ENCODE measurements around the gene FOXF1. TPM values are rescaled to one million over a fixed set of nuclear protein-coding genes. Genes with fewer than 3 reads are reported as not detected.

FOXF1 gene
- total and polyA plus RNA-seq, 2 of the 13 experiments (the other 11 are each of a cell fraction or from before 2014, with no cell fraction given), result not detected

DNA sequence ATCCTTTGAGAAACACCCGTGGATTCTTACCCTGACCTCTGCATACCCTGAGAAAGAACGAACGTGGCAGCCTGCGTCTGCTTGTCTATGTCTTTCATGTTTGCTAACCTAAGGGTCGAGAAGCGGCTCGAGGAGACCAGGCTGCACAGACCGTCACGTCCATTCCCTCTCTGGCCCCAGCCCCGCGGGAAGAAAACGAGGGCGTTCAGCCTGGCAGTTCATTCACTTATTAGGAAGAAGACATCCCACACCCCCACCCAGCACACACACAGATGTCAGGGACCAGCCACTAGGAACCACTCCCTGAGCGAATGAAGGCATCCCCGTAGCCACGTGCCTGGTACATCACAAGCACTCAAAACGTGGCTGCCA is 45.4 kb downstream of the FOXF1 start:
- in situ Hi-C loops (cut with HindIII; ENCODE audit: extremely low pct_ligation_motif_present, low pct_unique_long_range_greater_than_20kb) (no loop called here), intact Hi-C loops (cut with micrococcal nuclease; ENCODE audit: unreplicated experiment) (no loop called here)
- TF ChIP-seq, protein P1, sequence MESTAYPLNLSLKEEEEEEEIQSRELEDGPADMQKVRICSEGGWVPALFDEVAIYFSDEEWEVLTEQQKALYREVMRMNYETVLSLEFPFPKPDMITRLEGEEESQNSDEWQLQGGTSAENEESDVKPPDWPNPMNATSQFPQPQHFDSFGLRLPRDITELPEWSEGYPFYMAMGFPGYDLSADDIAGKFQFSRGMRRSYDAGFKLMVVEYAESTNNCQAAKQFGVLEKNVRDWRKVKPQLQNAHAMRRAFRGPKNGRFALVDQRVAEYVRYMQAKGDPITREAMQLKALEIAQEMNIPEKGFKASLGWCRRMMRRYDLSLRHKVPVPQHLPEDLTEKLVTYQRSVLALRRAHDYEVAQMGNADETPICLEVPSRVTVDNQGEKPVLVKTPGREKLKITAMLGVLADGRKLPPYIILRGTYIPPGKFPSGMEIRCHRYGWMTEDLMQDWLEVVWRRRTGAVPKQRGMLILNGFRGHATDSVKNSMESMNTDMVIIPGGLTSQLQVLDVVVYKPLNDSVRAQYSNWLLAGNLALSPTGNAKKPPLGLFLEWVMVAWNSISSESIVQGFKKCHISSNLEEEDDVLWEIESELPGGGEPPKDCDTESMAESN (CRISPR knock-in tag; conservative IDR thresholded peaks at IDR 0.05), result no peak
- TF ChIP-seq CCAR2 (optimal IDR thresholded peaks at IDR 0.05; ENCODE audit: low read depth, low read length) (no peak), ZNF674 (CRISPR knock-in tag; IDR thresholded peaks at IDR 0.05; ENCODE audit: low read depth) (peak; percentile 18; the same call in 1 of the 2 replicates), POLR2G (IDR thresholded peaks at IDR 0.05; ENCODE audit: low read depth, low read length) (no peak), ZFP36L1 (CRISPR knock-in tag; IDR thresholded peaks at IDR 0.05) (0 out of 2 replicates have a peak, but pooled peaks have one; percentile 0), ZNF850 (CRISPR knock-in tag; conservative IDR thresholded peaks at IDR 0.05) (peak; percentile 17; the same call in 1 of the 2 replicates), ZNF44 (CRISPR knock-in tag; IDR thresholded peaks at IDR 0.05) (no peak), EED (CRISPR knock-in tag; IDR thresholded peaks at IDR 0.05) (0 out of 2 replicates have a peak, but pooled peaks have one; percentile 6), ZNF605 (CRISPR knock-in tag; IDR thresholded peaks at IDR 0.05) (no peak)
- TF ChIP-seq, protein P2, sequence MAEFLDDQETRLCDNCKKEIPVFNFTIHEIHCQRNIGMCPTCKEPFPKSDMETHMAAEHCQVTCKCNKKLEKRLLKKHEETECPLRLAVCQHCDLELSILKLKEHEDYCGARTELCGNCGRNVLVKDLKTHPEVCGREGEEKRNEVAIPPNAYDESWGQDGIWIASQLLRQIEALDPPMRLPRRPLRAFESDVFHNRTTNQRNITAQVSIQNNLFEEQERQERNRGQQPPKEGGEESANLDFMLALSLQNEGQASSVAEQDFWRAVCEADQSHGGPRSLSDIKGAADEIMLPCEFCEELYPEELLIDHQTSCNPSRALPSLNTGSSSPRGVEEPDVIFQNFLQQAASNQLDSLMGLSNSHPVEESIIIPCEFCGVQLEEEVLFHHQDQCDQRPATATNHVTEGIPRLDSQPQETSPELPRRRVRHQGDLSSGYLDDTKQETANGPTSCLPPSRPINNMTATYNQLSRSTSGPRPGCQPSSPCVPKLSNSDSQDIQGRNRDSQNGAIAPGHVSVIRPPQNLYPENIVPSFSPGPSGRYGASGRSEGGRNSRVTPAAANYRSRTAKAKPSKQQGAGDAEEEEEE (CRISPR knock-in tag; IDR thresholded peaks at IDR 0.05; ENCODE audit: borderline replicate concordance), result peak; percentile 5; the same call in 1 of the 2 replicates
- peak overlapping the region; percentile 89 for H3K4me2 ChIP-seq (ENCODE audit: low read depth, low read length)
- H3K4me3 ChIP-seq (replicated peaks in 1 of 3; ENCODE audit: insufficient read depth in 1 of 3, low read depth in 2 of 3, low read length in 3 of 3), result peak overlapping the region; percentile 80 to 94 (median 94)
- ATAC-seq, result no peak
- H3K9me3 ChIP-seq (ENCODE audit: low read length), result no peaks in the 10 kb centered on the region
- H3K4me1 ChIP-seq (ENCODE audit: insufficient read depth, low read length), result peaks cover 15% of the 10 kb centered on the region
- no peaks in the 10 kb centered on the region for H4K20me1 ChIP-seq (ENCODE audit: insufficient read depth, low read length)
- H3K27ac ChIP-seq (ENCODE audit: extremely low read length, insufficient read depth, low read length), result no peak overlapping the region
- peak overlapping the region; percentile 21 for H2AFZ ChIP-seq (ENCODE audit: low read length)
- peak overlapping the region; percentile 91 for H3K9ac ChIP-seq (ENCODE audit: insufficient read depth, low read depth, low read length)
- peaks cover 1 to 12% of the 10 kb centered on the region in 2 experiments; a peak in 3 of 5 replicates for H3K36me3 ChIP-seq (replicated peaks in 1 of 2; ENCODE audit: control insufficient read depth in 1 of 2, insufficient read depth in 2 of 2, low read length in 2 of 2)
- DNase-seq (ENCODE audit: low spot score), result no peak
- POLR2A ChIA-PET, result no interaction called here
- peaks cover 9% of the 10 kb centered on the region for H3K79me2 ChIP-seq (ENCODE audit: insufficient read depth, low read length)
- FAIRE-seq, result no peak
- CTCF ChIA-PET (ENCODE audit: low intra/inter-chr PET ratio, low total read pairs), result interaction anchor here (1.8 kb wide), 1 partner anchor 8 kb away, joined by 7 read pairs; no protein-coding TSS in a partner anchor
- H3K27me3 ChIP-seq (ENCODE audit: control insufficient read depth in 1 of 2, insufficient read depth in 2 of 2, low read length in 2 of 2), result peaks cover 0 to 6% of the 10 kb centered on the region in 2 experiments; a peak in 2 of 5 replicates
- WGBS (ENCODE audit: low lambda C conversion rate), result 30% methylated on average over 16 of the region's 17 CpGs
- no TSS peak for BruUV-seq (replicated peaks)

Data from HepG2 (cell line).